B cell (primary cell): ENCODE results near the gene SORL1-AS1.

ENCODE experiments used
- ATAC-seq: fragments of 200-7000 bp; cut with Tn5 transposase; one replicate; pipeline ENCODE4 v1.10.0; 2021; ENCODE audit warnings: low read depth, mild to moderate bottlenecking, moderate number of reproducible peaks, moderate library complexity
- CTCF ChIA-PET: fragments of 350-600 bp; sonication (Branson Sonifier 250); formaldehyde crosslinking; loops from one replicate; lab custom pipeline; 2021; ENCODE audit warnings: antibody characterized with exemption, inconsistent platforms; lab: Charles Lee
- POLR2A ChIA-PET: fragments of 350-600 bp; sonication (Branson Sonifier 250); formaldehyde crosslinking; loops from one replicate; lab custom pipeline; 2021; ENCODE audit warnings: antibody characterized with exemption; lab: Charles Lee
- DNase-seq: peaks from one replicate; pipeline ENCODE4 v3.0.0; 2013
- H2AFZ ChIP-seq: 2 replicates; pipeline ENCODE4 v1.6.1; 2012; ENCODE audit warnings: mild to moderate bottlenecking, low read depth, low read length; ENCODE audit not compliant: insufficient read depth, poor library complexity, severe bottlenecking
- H3K27ac ChIP-seq, 2 donors: 1 replicate in 1 of 2; 2 replicates in 1 of 2; pipeline ENCODE4 v1.5.1; 2012 to 2013; ENCODE audit warnings: low read length in 2 of 2, mild to moderate bottlenecking in 2 of 2, moderate library complexity in 1 of 2
- H3K27me3 ChIP-seq, 4 experiments: fragments of 200-600 bp in 1 of 4; sonication (generic) in 1 of 4; replicated peaks in 1 of 4; 1 replicate in 2 of 4; 2 replicates in 2 of 4; pipeline versions ENCODE4 v1.6.1 to v1.7.0; 2013 to 2016; ENCODE audit warnings: low read length in 3 of 4, mild to moderate bottlenecking in 2 of 4, mixed read lengths in 1 of 4, moderate library complexity in 1 of 4; ENCODE audit not compliant: insufficient read depth in 4 of 4, control insufficient read depth in 3 of 4; ENCODE audit errors: control extremely low read depth in 1 of 4
- H3K36me3 ChIP-seq, 2 experiments: replicated peaks in 1 of 2; 1 replicate in 1 of 2; 2 replicates in 1 of 2; pipeline versions ENCODE4 v1.6.1 to v1.7.1; 2013; ENCODE audit warnings: low read length in 1 of 2; ENCODE audit not compliant: insufficient read depth in 2 of 2, control insufficient read depth in 1 of 2; ENCODE audit errors: control extremely low read depth in 1 of 2, extremely low read depth in 1 of 2
- H3K4me1 ChIP-seq, 2 donors: fragments of 200-600 bp in 1 of 2; sonication (generic) in 1 of 2; 1 replicate in 1 of 2; 2 replicates in 1 of 2; pipeline versions ENCODE4 v1.5.1 to v1.6.1; 2013 to 2017; ENCODE audit warnings: low read length in 2 of 2; ENCODE audit not compliant: control insufficient read depth in 2 of 2, insufficient read depth in 2 of 2
- H3K4me2 ChIP-seq: replicated peaks from 2 replicates; pipeline ENCODE3; 2012; ENCODE audit warnings: mild to moderate bottlenecking, low read depth, low read length; ENCODE audit not compliant: poor library complexity, severe bottlenecking
- H3K4me3 ChIP-seq, 5 experiments: fragments of 200-600 bp in 1 of 5; sonication (generic) in 1 of 5; 1 replicate in 3 of 5; 2 replicates in 2 of 5; pipeline versions ENCODE4 v1.5.1 to v1.7.0; 2011 to 2016; ENCODE audit warnings: low read length in 4 of 5, mild to moderate bottlenecking in 4 of 5, low read depth in 2 of 5, control low read depth in 1 of 5, moderate library complexity in 1 of 5; ENCODE audit not compliant: insufficient read depth in 1 of 5; ENCODE audit errors: control extremely low read depth in 1 of 5, extremely low read depth in 1 of 5
- H3K79me2 ChIP-seq: fragments of 200-600 bp; sonication (generic); one replicate; pipeline ENCODE4 v1.6.0; 2016; ENCODE audit warnings: low read length; ENCODE audit not compliant: control insufficient read depth, insufficient read depth
- H3K9ac ChIP-seq: fragments of 200-600 bp; sonication (generic); 2 replicates; pipeline ENCODE4 v1.6.1; 2017; ENCODE audit warnings: mild to moderate bottlenecking, low read length, moderate library complexity
- H3K9me3 ChIP-seq, 3 donors: one replicate each; pipeline versions ENCODE4 v1.6.1 to v1.7.1; 2013; ENCODE audit warnings: low read length in 2 of 3; ENCODE audit not compliant: control insufficient read depth in 2 of 3, insufficient read depth in 1 of 3; ENCODE audit errors: control extremely low read depth in 1 of 3
- H4K20me1 ChIP-seq: 2 replicates; pipeline ENCODE4 v1.6.0; 2012; ENCODE audit warnings: mild to moderate bottlenecking, low read length; ENCODE audit not compliant: insufficient read depth, control insufficient read depth, poor library complexity, severe bottlenecking
- H3K27ac Mint-ChIP-seq: one replicate; pipeline ENCODE4 v1.8.0; 2021; ENCODE audit warnings: mixed read lengths
- H3K27me3 Mint-ChIP-seq: one replicate; pipeline ENCODE4 v1.8.0; 2021; ENCODE audit warnings: mixed read lengths
- H3K4me1 Mint-ChIP-seq: one replicate; pipeline ENCODE4 v1.8.0; 2021; ENCODE audit warnings: mixed read lengths
- H3K4me3 Mint-ChIP-seq: one replicate; pipeline ENCODE4 v1.8.0; 2021; ENCODE audit warnings: mixed read lengths
- H3K9me3 Mint-ChIP-seq: one replicate; pipeline ENCODE4 v1.8.0; 2022; ENCODE audit warnings: mixed read lengths; ENCODE audit not compliant: insufficient read depth
- CTCF ChIP-seq: fragments of 200-600 bp; IDR thresholded peaks from one replicate; pipeline ENCODE4 v1.8.0; 2022; ENCODE audit warnings: antibody characterized with exemption, mild to moderate bottlenecking
- EZH2 ChIP-seq: IDR thresholded peaks from 2 replicates; pipeline ENCODE4 v1.6.1; 2012; ENCODE audit warnings: borderline replicate concordance, low read depth, mild to moderate bottlenecking, moderate library complexity, low read length; ENCODE audit not compliant: insufficient read depth, poor library complexity, severe bottlenecking
- WGBS: methylation state at CpG from one replicate; pipeline ENCODE4 v1.1.5; 2013; ENCODE audit warnings: missing lambda C conversion rate; ENCODE audit not compliant: insufficient coverage; 5-methylcytosine and 5-hydroxymethylcytosine counted together
- intact Hi-C: fragments of 100-400 bp; cut with micrococcal nuclease; formaldehyde crosslinking; loops from one replicate; pipeline ENCODE4 v1.10.0; 2022

The SORL1-AS1 gene

GRCh38 chr11:121476379-121477032, 23.7 kb upstream of the SORL1-AS1 start:
- Histone ChIP-seq H2AFZ (no peak overlapping the region), H3K4me2 (no peak overlapping the region), H3K4me1 (peaks cover 14 to 19% of the 10 kb centered on the region in 2 donors), H4K20me1 (no peaks in the 10 kb centered on the region), H3K36me3 (peaks cover 0 to 16% of the 10 kb centered on the region in 2 experiments), H3K27ac (no peak overlapping the region), H3K79me2 (peaks cover 36% of the 10 kb centered on the region), H3K9me3 (no peaks in the 10 kb centered on the region), H3K9ac (no peak overlapping the region), H3K27me3 (no peaks in the 10 kb centered on the region), H3K4me3 (no peak overlapping the region)
- H3K4me3 Mint-ChIP-seq = no peak overlapping the region
- intact Hi-C loops = no loop called here
- CTCF ChIA-PET = no interaction called here
- no peak for TF ChIP-seq CTCF
- TF ChIP-seq EZH2 = no peak
- H3K27ac Mint-ChIP-seq = no peak overlapping the region
- DNase-seq (no peak), ATAC-seq (no peak)
- no peaks in the 10 kb centered on the region for H3K9me3 Mint-ChIP-seq
- WGBS = 83% methylated on average over 1 of the region's 5 CpGs
- H3K4me1 Mint-ChIP-seq = peaks cover 38% of the 10 kb centered on the region
- POLR2A ChIA-PET = no interaction called here
- H3K27me3 Mint-ChIP-seq = no peaks in the 10 kb centered on the region

DNA sequence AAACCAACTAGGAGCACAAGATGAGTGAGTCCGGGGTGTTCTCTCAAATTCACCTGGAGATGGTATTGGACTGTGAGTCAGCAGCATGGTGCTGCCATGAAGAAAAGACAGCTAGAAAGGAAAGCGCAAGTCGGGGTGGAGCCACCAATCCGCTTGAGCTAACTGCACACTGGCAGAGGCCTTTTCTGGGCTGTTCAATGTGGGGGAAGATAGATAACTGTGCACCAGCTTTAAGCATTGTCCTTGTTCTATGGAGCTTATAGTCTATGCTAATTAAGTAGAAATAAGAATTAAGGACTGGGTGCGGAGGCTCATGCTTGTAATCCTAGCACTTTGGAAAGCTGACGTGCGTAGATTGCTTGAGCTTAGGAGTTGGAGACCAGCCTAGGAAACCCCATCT, 21.9 kb upstream of the SORL1-AS1 start:
- Histone ChIP-seq H3K9me3 (no peaks in the 10 kb centered on the region), H3K4me2 (no peak overlapping the region), H3K79me2 (peaks cover 54% of the 10 kb centered on the region), H3K27ac (no peak overlapping the region), H2AFZ (no peak overlapping the region), H3K36me3 (peaks cover 0 to 28% of the 10 kb centered on the region in 2 experiments), H3K9ac (no peak overlapping the region), H3K4me3 (no peak overlapping the region), H3K4me1 (peaks cover 13 to 17% of the 10 kb centered on the region in 2 donors), H4K20me1 (peaks cover 5% of the 10 kb centered on the region), H3K27me3 (no peaks in the 10 kb centered on the region)
- intact Hi-C loops = no loop called here
- Mint-ChIP-seq H3K9me3 (no peaks in the 10 kb centered on the region), H3K27me3 (no peaks in the 10 kb centered on the region), H3K27ac (no peak overlapping the region), H3K4me1 (peaks cover 41% of the 10 kb centered on the region), H3K4me3 (no peak overlapping the region)
- ChIA-PET POLR2A (no interaction called here), CTCF (interaction anchor here (0.9 kb wide), 1 partner anchor 48 kb away, joined by 3 read pairs; no protein-coding TSS in a partner anchor)
- 100% methylated on average over 5 of the region's 7 CpGs for WGBS
- TF ChIP-seq CTCF (no peak), EZH2 (no peak)
- no peak for DNase-seq
- no peak for ATAC-seq
